Measurements from ENCODE around the gene CPNE9. TPM values are rescaled to one million over a fixed set of nuclear protein-coding genes. Genes with fewer than 3 reads are reported as not detected.
A peak's percentile ranks its signal among the peaks of the same experiment; 100 is the strongest.

The CPNE9 gene
- total RNA-seq, 6 donors from 2014 or later: 0.20 to 0.39 (median 0.30) TPM; not detected in 3

DNA sequence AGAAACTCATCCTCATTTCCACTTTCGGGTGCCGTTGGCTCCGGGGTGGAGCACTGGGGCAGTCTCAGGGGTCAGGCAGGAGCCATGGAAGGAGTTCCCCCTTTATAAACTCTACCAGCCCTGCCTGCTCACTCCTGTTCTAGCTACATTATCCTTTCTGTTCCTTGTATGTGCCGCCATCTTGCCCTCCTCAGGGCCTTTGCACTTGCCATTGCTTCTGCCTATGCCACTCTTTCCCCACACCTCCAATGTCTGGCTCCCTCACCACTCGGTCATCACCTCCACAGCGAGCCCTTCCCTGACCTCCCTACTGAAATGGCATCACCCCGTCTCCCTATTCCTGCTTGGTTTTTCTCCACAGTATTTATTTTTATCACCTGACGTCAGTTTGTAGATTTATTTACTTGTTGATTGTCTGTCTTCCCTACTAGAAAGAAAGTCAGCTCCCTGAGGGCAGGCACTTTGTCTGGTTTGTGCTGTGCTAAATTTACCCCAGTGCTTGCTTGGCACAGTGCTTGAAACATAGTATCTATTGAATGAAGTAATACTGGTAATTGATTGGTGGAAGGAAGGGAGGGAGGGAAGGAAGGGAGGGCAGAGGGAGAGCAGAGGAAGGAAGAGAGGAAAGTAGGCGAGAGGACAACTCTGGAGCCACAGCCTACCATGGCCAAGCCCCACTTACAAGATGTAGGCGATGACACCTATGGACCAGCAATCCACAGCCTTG, 57.3 kb downstream of the CPNE9 start:
- ATAC-seq (ENCODE audit: low FRiP score in 2 of 2) (no peak), DNase-seq (no peak)
- 98% methylated on average over 10 of the region's 10 CpGs for WGBS, 2 donors
- Histone ChIP-seq H3K36me3 (peaks cover 0 to 76% (median 57%) of the 10 kb centered on the region in 4 donors), H3K27ac (no peak overlapping the region), H3K27me3 (no peaks in the 10 kb centered on the region), H3K4me1 (no peaks in the 10 kb centered on the region), H3K9me3 (no peaks in the 10 kb centered on the region), H3K4me3 (no peak overlapping the region)
- TF ChIP-seq EP300 (IDR thresholded peaks at IDR 0.05): no peak

GRCh38 chr3:9761919-9762318, 58.3 kb downstream of the CPNE9 start:
- Histone ChIP-seq H3K27me3 (no peaks in the 10 kb centered on the region), H3K36me3 (peaks cover 0 to 71% (median 48%) of the 10 kb centered on the region in 4 donors), H3K4me1 (peaks cover 1 to 5% (median 3%) of the 10 kb centered on the region in 4 donors), H3K27ac (no peak overlapping the region), H3K4me3 (no peak overlapping the region), H3K9me3 (no peaks in the 10 kb centered on the region)
- ATAC-seq (ENCODE audit: low FRiP score in 2 of 2) (no peak), DNase-seq (no peak)
- TF ChIP-seq CTCF (IDR thresholded peaks at IDR 0.05) (no peak), POLR2AphosphoS5 (IDR thresholded peaks at IDR 0.05) (no peak), EP300 (IDR thresholded peaks at IDR 0.05) (no peak), POLR2A (IDR thresholded peaks at IDR 0.05) (no peak)
- 97% methylated on average over 5 of the region's 5 CpGs for WGBS, 2 donors

- peaks cover 0 to 61% (median 40%) of the 10 kb centered on the region in 4 donors for H3K36me3 ChIP-seq
- no peak for TF ChIP-seq POLR2A (IDR thresholded peaks at IDR 0.05)
- no peak for TF ChIP-seq EP300 (IDR thresholded peaks at IDR 0.05)
- no peak for TF ChIP-seq POLR2AphosphoS5 (IDR thresholded peaks at IDR 0.05)
- TF ChIP-seq CTCF (IDR thresholded peaks at IDR 0.05): no peak
- WGBS, 2 donors: 96% methylated on average over 8 of the region's 8 CpGs
Observed at GRCh38 chr3:9762871-9763270, 59.2 kb downstream of the CPNE9 start.

GRCh38 chr3:9765865-9766264, 62.2 kb downstream of the CPNE9 start:
- no peaks in the 10 kb centered on the region for H3K27me3 ChIP-seq
- no peak for DNase-seq
- H3K4me1 ChIP-seq: peaks cover 33 to 41% (median 38%) of the 10 kb centered on the region in 4 donors
- no peak overlapping the region for H3K4me3 ChIP-seq
- TF ChIP-seq POLR2A (IDR thresholded peaks at IDR 0.05) (no peak), CTCF (IDR thresholded peaks at IDR 0.05) (no peak), POLR2AphosphoS5 (IDR thresholded peaks at IDR 0.05) (no peak), EP300 (IDR thresholded peaks at IDR 0.05) (no peak)
- ATAC-seq (ENCODE audit: low FRiP score in 2 of 2): no peak
- peaks cover 0 to 33% (median 12%) of the 10 kb centered on the region in 4 donors for H3K36me3 ChIP-seq
- H3K27ac ChIP-seq: no peak overlapping the region
- WGBS, 2 donors: 85% methylated on average over 4 of the region's 4 CpGs
- H3K9me3 ChIP-seq: no peaks in the 10 kb centered on the region

More at GRCh38 chr3:9762871-9763270, 59.2 kb downstream of the CPNE9 start:
- Histone ChIP-seq H3K9me3 (no peaks in the 10 kb centered on the region), H3K27me3 (no peaks in the 10 kb centered on the region), H3K4me3 (no peak overlapping the region), H3K4me1 (peaks cover 9 to 14% (median 11%) of the 10 kb centered on the region in 4 donors), H3K27ac (no peak overlapping the region)
- ATAC-seq (ENCODE audit: low FRiP score in 2 of 2): no peak
- no peak for DNase-seq

GRCh38 chr3:9767418-9767817, 63.8 kb downstream of the CPNE9 start:
- 44 to 50% methylated on average over 5 to 7 of the region's 7 CpGs for WGBS, 2 donors
- Histone ChIP-seq H3K36me3 (peaks cover 0 to 18% (median 7%) of the 10 kb centered on the region in 4 donors), H3K4me1 (peaks cover 34 to 43% (median 39%) of the 10 kb centered on the region in 4 donors), H3K27ac (peak overlapping the region; percentile 26 to 91 (median 64)), H3K27me3 (no peaks in the 10 kb centered on the region), H3K4me3 (no peak overlapping the region), H3K9me3 (no peaks in the 10 kb centered on the region)
- ATAC-seq (ENCODE audit: low FRiP score in 2 of 2) (peak in 1 of 2 donors; percentile 40), DNase-seq (peak in 1 of 2 donors; percentile 56)
- TF ChIP-seq POLR2AphosphoS5 (IDR thresholded peaks at IDR 0.05): no peak
- no peak for TF ChIP-seq EP300 (IDR thresholded peaks at IDR 0.05)
- no peak for TF ChIP-seq CTCF (IDR thresholded peaks at IDR 0.05)
- no peak for TF ChIP-seq POLR2A (IDR thresholded peaks at IDR 0.05)
